Stimulated activated naive CD8-positive, alpha-beta T cell treated with anti-CD3 and anti-CD28 coated beads, Interleukin-15, Interleukin-2, amounts not matched to agents 100 ng/mL and 50 ng/mL, for 24 hours (primary cell): ENCODE measurements around the gene IRF2.

Experiments used
- H3K27ac Mint-ChIP-seq: one replicate; pipeline ENCODE4 v1.8.0; 2021; ENCODE audit warnings: mild to moderate bottlenecking, mixed read lengths
- H3K27me3 Mint-ChIP-seq: one replicate; pipeline ENCODE4 v1.8.0; 2021; ENCODE audit warnings: mixed read lengths
- H3K36me3 Mint-ChIP-seq: one replicate; pipeline ENCODE4 v1.8.0; 2021; ENCODE audit warnings: low read depth, mixed read lengths
- H3K4me1 Mint-ChIP-seq: one replicate; pipeline ENCODE4 v1.8.0; 2021; ENCODE audit warnings: low read depth, mixed read lengths
- H3K4me3 Mint-ChIP-seq: one replicate; pipeline ENCODE4 v1.8.0; 2021; ENCODE audit warnings: mild to moderate bottlenecking, mixed read lengths
- H3K9me3 Mint-ChIP-seq: one replicate; pipeline ENCODE4 v1.8.0; 2021; ENCODE audit warnings: mixed read lengths

Gene IRF2

GRCh38 chr4:184419976-184420375 lies 54.4 kb downstream of the IRF2 start:
- Mint-ChIP-seq H3K27me3 (no peaks in the 10 kb centered on the region), H3K4me1 (peaks cover 78% of the 10 kb centered on the region), H3K36me3 (peaks cover 52% of the 10 kb centered on the region), H3K9me3 (peaks cover 8% of the 10 kb centered on the region), H3K27ac (peak overlapping the region; percentile 84), H3K4me3 (peak overlapping the region; percentile 58)

GRCh38 chr4:184417802-184418511 lies 56.4 kb downstream of the IRF2 start:
- peak overlapping the region; percentile 95 for H3K27ac Mint-ChIP-seq
- peaks cover 45% of the 10 kb centered on the region for H3K36me3 Mint-ChIP-seq
- H3K4me3 Mint-ChIP-seq: peak overlapping the region; percentile 42
- peaks cover 4% of the 10 kb centered on the region for H3K9me3 Mint-ChIP-seq
- H3K27me3 Mint-ChIP-seq: no peaks in the 10 kb centered on the region
- peaks cover 87% of the 10 kb centered on the region for H3K4me1 Mint-ChIP-seq

- Mint-ChIP-seq H3K27me3 (no peaks in the 10 kb centered on the region), H3K9me3 (no peaks in the 10 kb centered on the region), H3K4me3 (peak overlapping the region; percentile 83), H3K27ac (peak overlapping the region; percentile 95), H3K4me1 (peaks cover 83% of the 10 kb centered on the region), H3K36me3 (peaks cover 40% of the 10 kb centered on the region)
Measured at GRCh38 chr4:184416913-184417734, 57.2 kb downstream of the IRF2 start.

- Mint-ChIP-seq H3K4me1 (peaks cover 73% of the 10 kb centered on the region), H3K36me3 (peaks cover 36% of the 10 kb centered on the region)
Measured at GRCh38 chr4:184415071-184415470, 59.3 kb downstream of the IRF2 start.

GRCh38 chr4:184413261-184414046 lies 60.9 kb downstream of the IRF2 start:
- Mint-ChIP-seq H3K36me3 (peaks cover 42% of the 10 kb centered on the region), H3K27ac (peak overlapping the region; percentile 72), H3K4me3 (no peak overlapping the region)

More at GRCh38 chr4:184415071-184415470, 59.3 kb downstream of the IRF2 start:
- Mint-ChIP-seq H3K4me3 (no peak overlapping the region), H3K27me3 (no peaks in the 10 kb centered on the region), H3K27ac (peak overlapping the region; percentile 76), H3K9me3 (no peaks in the 10 kb centered on the region)

GRCh38 chr4:184410748-184411147 lies 63.6 kb downstream of the IRF2 start:
- H3K4me1 Mint-ChIP-seq: peaks cover 72% of the 10 kb centered on the region
- no peaks in the 10 kb centered on the region for H3K9me3 Mint-ChIP-seq

More at GRCh38 chr4:184413261-184414046, 60.9 kb downstream of the IRF2 start:
- H3K27me3 Mint-ChIP-seq: no peaks in the 10 kb centered on the region
- H3K9me3 Mint-ChIP-seq: no peaks in the 10 kb centered on the region
- H3K4me1 Mint-ChIP-seq: peaks cover 73% of the 10 kb centered on the region

GRCh38 chr4:184409911-184410692 lies 64.2 kb downstream of the IRF2 start:
- H3K27me3 Mint-ChIP-seq: no peaks in the 10 kb centered on the region
- H3K4me3 Mint-ChIP-seq: peak overlapping the region; percentile 68
- no peaks in the 10 kb centered on the region for H3K9me3 Mint-ChIP-seq
- H3K27ac Mint-ChIP-seq: peak overlapping the region; percentile 91
- peaks cover 69% of the 10 kb centered on the region for H3K4me1 Mint-ChIP-seq
- peaks cover 53% of the 10 kb centered on the region for H3K36me3 Mint-ChIP-seq

More at GRCh38 chr4:184410748-184411147, 63.6 kb downstream of the IRF2 start:
- Mint-ChIP-seq H3K4me3 (no peak overlapping the region), H3K36me3 (peaks cover 53% of the 10 kb centered on the region), H3K27ac (peak overlapping the region; percentile 8), H3K27me3 (no peaks in the 10 kb centered on the region)

GRCh38 chr4:184409502-184409901 lies 64.8 kb downstream of the IRF2 start:
- peak overlapping the region; percentile 68 for H3K4me3 Mint-ChIP-seq
- peaks cover 63% of the 10 kb centered on the region for H3K4me1 Mint-ChIP-seq
- H3K27ac Mint-ChIP-seq: peak overlapping the region; percentile 91
- H3K36me3 Mint-ChIP-seq: peaks cover 51% of the 10 kb centered on the region
- H3K27me3 Mint-ChIP-seq: no peaks in the 10 kb centered on the region
- no peaks in the 10 kb centered on the region for H3K9me3 Mint-ChIP-seq

- H3K9me3 Mint-ChIP-seq: no peaks in the 10 kb centered on the region
- H3K4me3 Mint-ChIP-seq: peak overlapping the region; percentile 33
- peaks cover 58% of the 10 kb centered on the region for H3K4me1 Mint-ChIP-seq
- H3K36me3 Mint-ChIP-seq: peaks cover 51% of the 10 kb centered on the region
- H3K27me3 Mint-ChIP-seq: no peaks in the 10 kb centered on the region
- no peak overlapping the region for H3K27ac Mint-ChIP-seq
Measured at GRCh38 chr4:184408684-184409081, 65.7 kb downstream of the IRF2 start.

- no peak overlapping the region for H3K4me3 Mint-ChIP-seq
- no peaks in the 10 kb centered on the region for H3K27me3 Mint-ChIP-seq
- peaks cover 49% of the 10 kb centered on the region for H3K36me3 Mint-ChIP-seq
- no peaks in the 10 kb centered on the region for H3K9me3 Mint-ChIP-seq
- no peak overlapping the region for H3K27ac Mint-ChIP-seq
- H3K4me1 Mint-ChIP-seq: peaks cover 58% of the 10 kb centered on the region
Measured at GRCh38 chr4:184408021-184408683, 66.2 kb downstream of the IRF2 start.

- Mint-ChIP-seq H3K36me3 (peaks cover 60% of the 10 kb centered on the region), H3K4me1 (peaks cover 65% of the 10 kb centered on the region), H3K27ac (peak overlapping the region; percentile 26), H3K27me3 (no peaks in the 10 kb centered on the region), H3K9me3 (no peaks in the 10 kb centered on the region), H3K4me3 (no peak overlapping the region)
Measured at GRCh38 chr4:184406958-184407391, 67.4 kb downstream of the IRF2 start.

GRCh38 chr4:184404047-184404446 lies 70.3 kb downstream of the IRF2 start:
- Mint-ChIP-seq H3K27me3 (no peaks in the 10 kb centered on the region), H3K4me1 (peaks cover 56% of the 10 kb centered on the region), H3K36me3 (peaks cover 79% of the 10 kb centered on the region), H3K27ac (peak overlapping the region; percentile 14), H3K9me3 (no peaks in the 10 kb centered on the region), H3K4me3 (no peak overlapping the region)

- Mint-ChIP-seq H3K9me3 (no peaks in the 10 kb centered on the region), H3K4me3 (no peak overlapping the region), H3K27ac (peak overlapping the region; percentile 4), H3K36me3 (peaks cover 82% of the 10 kb centered on the region), H3K4me1 (peaks cover 49% of the 10 kb centered on the region), H3K27me3 (no peaks in the 10 kb centered on the region)
Measured at GRCh38 chr4:184403384-184403781, 71.0 kb downstream of the IRF2 start.
